Measurements from ENCODE around the gene SLC23A3.

The SLC23A3 gene

GRCh38 chr2:219169930-219170654, at the start of gene SLC23A3:
SLC23A3 (minus strand) TSS chr2:219170029; CDS start chr2:219169984, 45 bp downstream.
- no peak within 1 kb of the TSS for H3K4me3 ChIP-seq (ENCODE audit: insufficient read depth, low read length, poor library complexity, severe bottlenecking)
- H3K27me3 ChIP-seq (ENCODE audit: low read length): no peaks in the 10 kb centered on the region
- no peaks in the 10 kb centered on the region for H3K36me3 ChIP-seq (ENCODE audit: low read length)
- H3K79me2 ChIP-seq (ENCODE audit: insufficient read depth, low read length): no peaks in the 10 kb centered on the region
- H3K9ac ChIP-seq (ENCODE audit: low read length): no peak within 1 kb of the TSS
- H2AFZ ChIP-seq (ENCODE audit: low read depth, low read length, severe bottlenecking): no peak within 1 kb of the TSS
- H3K27ac ChIP-seq (ENCODE audit: low read depth, low read length): no peak within 1 kb of the TSS
- H3F3A ChIP-seq (ENCODE audit: insufficient read depth): 0 out of 2 replicates have a peak, but pooled peaks cover 2% of the 10 kb centered on the region
- no peak for TF ChIP-seq CTCF (IDR thresholded peaks at IDR 0.05; ENCODE audit: insufficient read depth, low read length, poor library complexity, severe bottlenecking)
- no peak for TF ChIP-seq EZH2phosphoT487 (conservative IDR thresholded peaks at IDR 0.05; ENCODE audit: low read length)
- H3K9me2 ChIP-seq (replicated peaks; ENCODE audit: insufficient read depth, low read length): no peaks in the 10 kb centered on the region
- H3K4me2 ChIP-seq (ENCODE audit: low read depth, low read length, poor library complexity, severe bottlenecking): no peak within 1 kb of the TSS
- no peaks in the 10 kb centered on the region for H3K9me3 ChIP-seq (ENCODE audit: insufficient read depth, low read length)
- no peaks in the 10 kb centered on the region for H4K20me1 ChIP-seq (ENCODE audit: low read depth, low read length)

- Histone ChIP-seq H3K4me2 (ENCODE audit: low read depth, low read length, poor library complexity, severe bottlenecking) (peak within 1 kb of the TSS; percentile 58), H3K36me3 (ENCODE audit: low read length) (no peaks in the 10 kb centered on the region), H3K9me3 (ENCODE audit: insufficient read depth, low read length) (no peaks in the 10 kb centered on the region), H4K20me1 (ENCODE audit: low read depth, low read length) (no peaks in the 10 kb centered on the region), H3K27ac (ENCODE audit: low read depth, low read length) (no peak within 1 kb of the TSS), H3K27me3 (ENCODE audit: low read length) (no peaks in the 10 kb centered on the region), H3K79me2 (ENCODE audit: insufficient read depth, low read length) (no peaks in the 10 kb centered on the region), H3K9me2 (replicated peaks; ENCODE audit: insufficient read depth, low read length) (no peaks in the 10 kb centered on the region), H3F3A (ENCODE audit: insufficient read depth) (no peaks in the 10 kb centered on the region), H2AFZ (ENCODE audit: low read depth, low read length, severe bottlenecking) (peak within 1 kb of the TSS; percentile 13), H3K9ac (ENCODE audit: low read length) (peak within 1 kb of the TSS; percentile 50), H3K4me3 (ENCODE audit: insufficient read depth, low read length, poor library complexity, severe bottlenecking) (peak within 1 kb of the TSS; percentile 46)
- no peak for TF ChIP-seq CTCF (IDR thresholded peaks at IDR 0.05; ENCODE audit: insufficient read depth, low read length, poor library complexity, severe bottlenecking)
- TF ChIP-seq EZH2phosphoT487 (conservative IDR thresholded peaks at IDR 0.05; ENCODE audit: low read length): no peak
These were observed 49.2 kb upstream of the SLC23A3 start, which contains the start of gene ABCB6 for GRCh38 chr2:219218732-219219701. ABCB6 (minus strand) TSS chr2:219218958; CDS start chr2:219218673, 285 bp downstream.

- H3K4me2 ChIP-seq (ENCODE audit: low read depth, low read length, poor library complexity, severe bottlenecking): peak overlapping the region; percentile 58
- TF ChIP-seq CTCF (IDR thresholded peaks at IDR 0.05; ENCODE audit: insufficient read depth, low read length, poor library complexity, severe bottlenecking): no peak
- no peak for TF ChIP-seq EZH2phosphoT487 (conservative IDR thresholded peaks at IDR 0.05; ENCODE audit: low read length)
- no peak overlapping the region for H3K27ac ChIP-seq (ENCODE audit: low read depth, low read length)
- no peaks in the 10 kb centered on the region for H3K9me2 ChIP-seq (replicated peaks; ENCODE audit: insufficient read depth, low read length)
- peak overlapping the region; percentile 13 for H2AFZ ChIP-seq (ENCODE audit: low read depth, low read length, severe bottlenecking)
- no peaks in the 10 kb centered on the region for H3K27me3 ChIP-seq (ENCODE audit: low read length)
- H3F3A ChIP-seq (ENCODE audit: insufficient read depth): no peaks in the 10 kb centered on the region
- no peaks in the 10 kb centered on the region for H3K36me3 ChIP-seq (ENCODE audit: low read length)
- H3K79me2 ChIP-seq (ENCODE audit: insufficient read depth, low read length): no peaks in the 10 kb centered on the region
- peak overlapping the region; percentile 46 for H3K4me3 ChIP-seq (ENCODE audit: insufficient read depth, low read length, poor library complexity, severe bottlenecking)
- no peaks in the 10 kb centered on the region for H4K20me1 ChIP-seq (ENCODE audit: low read depth, low read length)
- no peaks in the 10 kb centered on the region for H3K9me3 ChIP-seq (ENCODE audit: insufficient read depth, low read length)
- peak overlapping the region; percentile 50 for H3K9ac ChIP-seq (ENCODE audit: low read length)
These were observed 48.4 kb upstream of the SLC23A3 start for GRCh38 chr2:219218217-219218731.

All from SU-DHL-6 (cell line).